Fibroblast of pulmonary artery (primary cell): ENCODE results near the gene RBM5.

Experiments used
- DNase-seq: peaks from one replicate; pipeline ENCODE4 v3.0.0-alpha.2; 2010; ENCODE audit warnings: low read depth
- H3K4me3 ChIP-seq: replicated peaks from 2 replicates; pipeline ENCODE4 v1.5.1; 2011; ENCODE audit warnings: low read depth, mild to moderate bottlenecking, control low read depth, low read length, moderate library complexity
- CTCF ChIP-seq: IDR thresholded peaks from 2 replicates; pipeline ENCODE4 v1.5.1; 2011; ENCODE audit warnings: mild to moderate bottlenecking, control low read depth, low read length, inconsistent platforms; ENCODE audit errors: missing control alignments

The RBM5 gene

GRCh38 chr3:50088725-50089608 lies at the start of gene RBM5:
Gene RBM5 (plus strand): TSS chr3:50088919. CDS start chr3:50090435, 1,516 bp downstream.
- H3K4me3 ChIP-seq = peak within 1 kb of the TSS; percentile 99
- no peak for TF ChIP-seq CTCF
- DNase-seq = peak; percentile 93

GRCh38 chr3:50044976-50045375 lies 43.7 kb upstream of the RBM5 start:
- DNase-seq = no peak
- no peak overlapping the region for H3K4me3 ChIP-seq
- no peak for TF ChIP-seq CTCF

- TF ChIP-seq CTCF = no peak
- no peak overlapping the region for H3K4me3 ChIP-seq
- DNase-seq = no peak
Measured at GRCh38 chr3:50047426-50047825, 41.3 kb upstream of the RBM5 start.

- TF ChIP-seq CTCF = no peak
- DNase-seq = peak; percentile 73
- no peak overlapping the region for H3K4me3 ChIP-seq
Measured at GRCh38 chr3:50050361-50050760, 38.4 kb upstream of the RBM5 start.

GRCh38 chr3:50057756-50058155 lies 31.0 kb upstream of the RBM5 start:
- no peak overlapping the region for H3K4me3 ChIP-seq
- no peak for TF ChIP-seq CTCF
- DNase-seq = no peak

- no peak for DNase-seq
- no peak for TF ChIP-seq CTCF
- H3K4me3 ChIP-seq = no peak overlapping the region
Measured at GRCh38 chr3:50068134-50068533, 20.6 kb upstream of the RBM5 start.

- no peak for TF ChIP-seq CTCF
- no peak overlapping the region for H3K4me3 ChIP-seq
- DNase-seq = no peak
Measured at GRCh38 chr3:50078091-50078490, 10.6 kb upstream of the RBM5 start.
